Stomach smooth muscle (tissue), 2 donors: ENCODE results near the gene NUBP2.

Experiments
- H3K27ac ChIP-seq: one replicate; pipeline ENCODE4 v1.7.0; 2013; ENCODE audit warnings: mild to moderate bottlenecking, low read length, inconsistent platforms
- H3K27me3 ChIP-seq, 2 donors: one replicate each; pipeline ENCODE4 v1.7.0; 2013; ENCODE audit warnings: low read length in 2 of 2; ENCODE audit not compliant: insufficient read depth in 2 of 2, control insufficient read depth in 1 of 2
- H3K36me3 ChIP-seq, 2 donors: one replicate each; pipeline ENCODE4 v1.7.0; 2013; ENCODE audit warnings: low read length in 2 of 2; ENCODE audit not compliant: control insufficient read depth in 2 of 2, insufficient read depth in 2 of 2
- H3K4me1 ChIP-seq: one replicate; pipeline ENCODE4 v1.7.0; 2013; ENCODE audit warnings: low read length; ENCODE audit not compliant: control insufficient read depth, insufficient read depth
- H3K4me3 ChIP-seq, 2 donors: one replicate each; pipeline ENCODE4 v1.7.0; 2013; ENCODE audit warnings: low read length in 2 of 2
- H3K9ac ChIP-seq, 2 donors: one replicate each; pipeline ENCODE4 v1.7.0; 2013; ENCODE audit warnings: low read length in 2 of 2, mild to moderate bottlenecking in 1 of 2
- H3K9me3 ChIP-seq, 2 donors: one replicate each; pipeline ENCODE4 v1.7.0; 2013; ENCODE audit warnings: low read length in 2 of 2; ENCODE audit not compliant: control insufficient read depth in 2 of 2
- donor health status: healthy.
- donor health status: Pancreatic carcinoma.

Gene NUBP2

DNA sequence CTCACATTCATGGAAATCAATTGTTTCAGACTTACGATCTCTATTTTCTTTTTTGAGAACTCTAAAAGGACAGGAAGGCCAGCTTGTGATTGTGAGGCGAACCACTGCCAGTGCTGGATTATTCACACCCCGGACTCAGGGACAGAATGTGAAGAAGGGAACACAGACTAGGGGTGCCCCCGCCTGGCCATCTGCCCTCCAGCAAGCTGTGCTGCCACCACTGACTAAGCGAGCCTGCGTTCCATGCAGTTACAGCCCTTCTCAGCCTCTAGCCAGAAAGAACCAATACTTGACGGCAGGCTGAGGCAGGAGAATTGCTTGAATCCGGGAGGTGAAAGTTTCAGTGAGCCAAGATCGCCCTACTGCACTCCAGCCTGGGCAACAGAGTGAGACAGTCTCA, 41.1 kb downstream of the NUBP2 start:
- H3K4me3 ChIP-seq = no peak overlapping the region
- peaks cover 24% of the 10 kb centered on the region for H3K4me1 ChIP-seq
- H3K27ac ChIP-seq = no peak overlapping the region

DNA sequence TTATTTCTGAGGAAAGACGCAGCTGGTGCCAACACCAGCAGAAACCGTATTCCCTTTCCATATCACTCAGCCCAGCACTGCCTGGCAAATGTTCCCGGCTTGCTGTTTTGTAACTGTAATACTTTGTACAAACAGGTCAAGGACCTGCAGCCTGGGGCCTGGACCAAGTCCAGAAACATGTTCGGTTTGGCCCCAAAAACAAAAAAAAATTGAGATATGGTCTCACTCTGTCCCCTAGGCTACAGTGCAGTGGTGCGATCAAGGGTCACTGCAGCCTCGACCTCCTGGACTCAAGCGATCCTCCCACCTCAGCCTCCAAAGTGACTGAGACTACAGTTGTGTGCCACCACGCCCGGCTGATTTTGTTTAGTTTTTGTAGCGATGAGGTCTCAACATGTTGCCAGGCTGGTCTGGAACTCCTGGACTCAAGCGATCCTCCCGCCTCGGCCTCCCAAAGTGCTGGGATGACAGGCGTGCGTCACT, 42.7 kb downstream of the NUBP2 start:
- H3K9me3 ChIP-seq = no peaks in the 10 kb centered on the region
- H3K4me1 ChIP-seq = peaks cover 33% of the 10 kb centered on the region
- H3K4me3 ChIP-seq = peak overlapping the region; percentile 67 to 100
- no peak overlapping the region for H3K27ac ChIP-seq
- no peaks in the 10 kb centered on the region for H3K27me3 ChIP-seq
- H3K9ac ChIP-seq = peak overlapping the region; percentile 64 to 71
- peaks cover 12 to 15% of the 10 kb centered on the region in 2 donors for H3K36me3 ChIP-seq

More for the DNA sequence above, 41.1 kb downstream of the NUBP2 start:
- H3K9me3 ChIP-seq = no peaks in the 10 kb centered on the region
- peaks cover 11 to 20% of the 10 kb centered on the region in 2 donors for H3K36me3 ChIP-seq
- no peaks in the 10 kb centered on the region for H3K27me3 ChIP-seq
- no peak overlapping the region for H3K9ac ChIP-seq

- H3K27ac ChIP-seq = no peak overlapping the region
- peaks cover 33% of the 10 kb centered on the region for H3K4me1 ChIP-seq
- peaks cover 15 to 17% of the 10 kb centered on the region in 2 donors for H3K36me3 ChIP-seq
- peak overlapping the region; percentile 64 to 71 for H3K9ac ChIP-seq
- H3K9me3 ChIP-seq = no peaks in the 10 kb centered on the region
- peak overlapping the region; percentile 67 to 100 for H3K4me3 ChIP-seq
- H3K27me3 ChIP-seq = no peaks in the 10 kb centered on the region
Measured at GRCh38 chr16:1825864-1826690, 43.3 kb downstream of the NUBP2 start.

DNA sequence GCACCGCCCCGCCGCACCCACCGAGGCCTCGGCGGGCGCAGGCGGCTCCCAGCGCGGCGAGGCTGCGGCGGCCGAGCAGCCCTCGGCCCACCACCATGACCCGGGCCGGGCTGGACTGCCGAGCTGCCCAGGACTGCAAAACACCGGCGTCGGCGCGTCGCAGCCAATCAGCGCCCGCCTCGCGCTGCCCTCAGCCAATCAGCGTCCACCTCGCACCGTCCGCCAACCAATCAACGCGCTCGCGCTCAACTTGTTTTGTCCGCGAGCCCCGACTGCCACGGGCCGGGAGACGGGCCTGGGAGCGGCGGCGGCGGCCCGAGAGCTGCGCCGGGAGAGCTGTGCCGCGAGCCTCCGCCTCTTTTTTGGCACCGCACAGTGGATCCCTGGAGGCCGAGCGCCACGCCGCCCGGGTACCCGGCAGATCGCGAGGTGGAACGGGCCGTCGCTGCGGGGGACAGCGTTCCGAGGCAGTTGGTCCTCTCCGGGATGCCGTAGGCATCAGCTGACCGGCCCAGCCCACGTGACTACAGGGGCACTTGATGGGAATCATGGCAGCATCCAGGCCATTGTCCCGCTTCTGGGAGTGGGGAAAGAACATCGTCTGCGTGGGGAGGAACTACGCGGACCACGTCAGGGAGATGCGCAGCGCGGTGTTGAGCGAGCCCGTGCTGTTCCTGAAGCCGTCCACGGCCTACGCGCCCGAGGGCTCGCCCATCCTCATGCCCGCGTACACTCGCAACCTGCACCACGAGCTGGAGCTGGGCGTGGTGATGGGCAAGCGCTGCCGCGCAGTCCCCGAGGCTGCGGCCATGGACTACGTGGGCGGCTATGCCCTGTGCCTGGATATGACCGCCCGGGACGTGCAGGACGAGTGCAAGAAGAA, 44.2 kb downstream of the NUBP2 start, which contains the start of the genes FAHD1 and HAGH:
Gene FAHD1, plus strand, starts transcription at position 516 of the 883 bp plus-strand sequence. Its CDS starts 33 bp downstream, at position 549.
Gene HAGH, minus strand, starts transcription at position 135 of the 883 bp plus-strand sequence. Its CDS starts 38 bp downstream, at position 97.
- H3K9ac ChIP-seq = peak within 1 kb of the TSS; percentile 77 to 90
- H3K27ac ChIP-seq = peak within 1 kb of the TSS; percentile 66
- H3K27me3 ChIP-seq = no peaks in the 10 kb centered on the region
- H3K9me3 ChIP-seq = no peaks in the 10 kb centered on the region
- H3K4me1 ChIP-seq = peaks cover 33% of the 10 kb centered on the region
- peak within 1 kb of the TSS; percentile 97 to 100 for H3K4me3 ChIP-seq
- peaks cover 15% of the 10 kb centered on the region in 2 donors for H3K36me3 ChIP-seq

GRCh38 chr16:1828645-1829410, 46.1 kb downstream of the NUBP2 start:
- Histone ChIP-seq H3K36me3 (peaks cover 5 to 10% of the 10 kb centered on the region in 2 donors), H3K4me3 (peak overlapping the region in 1 of 2 donors; percentile 23), H3K9ac (no peak overlapping the region), H3K9me3 (no peaks in the 10 kb centered on the region), H3K4me1 (peaks cover 32% of the 10 kb centered on the region), H3K27ac (no peak overlapping the region), H3K27me3 (no peaks in the 10 kb centered on the region)

DNA sequence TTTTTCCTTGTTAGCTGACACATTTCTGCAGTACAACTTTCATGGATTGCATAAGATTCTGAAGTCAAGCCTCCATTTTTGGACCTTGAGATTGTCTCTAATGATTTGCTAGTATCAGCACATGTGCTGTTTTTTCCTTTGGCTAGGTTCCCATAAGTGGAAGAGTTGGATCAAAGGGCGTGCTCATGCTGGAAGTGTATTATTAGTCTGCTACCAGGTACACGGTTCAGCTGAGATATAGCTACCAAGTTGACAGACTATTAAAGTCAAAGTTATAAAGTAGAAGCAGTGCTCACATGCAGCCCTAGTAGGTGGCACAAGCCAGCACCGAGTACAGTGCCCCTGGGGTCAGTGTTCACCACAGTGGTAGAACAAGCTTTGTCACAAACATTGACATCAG, 47.5 kb downstream of the NUBP2 start:
- Histone ChIP-seq H3K4me1 (peaks cover 28% of the 10 kb centered on the region), H3K36me3 (peaks cover 5 to 10% of the 10 kb centered on the region in 2 donors), H3K27ac (no peak overlapping the region), H3K9ac (no peak overlapping the region), H3K9me3 (no peaks in the 10 kb centered on the region), H3K27me3 (no peaks in the 10 kb centered on the region), H3K4me3 (no peak overlapping the region)

DNA sequence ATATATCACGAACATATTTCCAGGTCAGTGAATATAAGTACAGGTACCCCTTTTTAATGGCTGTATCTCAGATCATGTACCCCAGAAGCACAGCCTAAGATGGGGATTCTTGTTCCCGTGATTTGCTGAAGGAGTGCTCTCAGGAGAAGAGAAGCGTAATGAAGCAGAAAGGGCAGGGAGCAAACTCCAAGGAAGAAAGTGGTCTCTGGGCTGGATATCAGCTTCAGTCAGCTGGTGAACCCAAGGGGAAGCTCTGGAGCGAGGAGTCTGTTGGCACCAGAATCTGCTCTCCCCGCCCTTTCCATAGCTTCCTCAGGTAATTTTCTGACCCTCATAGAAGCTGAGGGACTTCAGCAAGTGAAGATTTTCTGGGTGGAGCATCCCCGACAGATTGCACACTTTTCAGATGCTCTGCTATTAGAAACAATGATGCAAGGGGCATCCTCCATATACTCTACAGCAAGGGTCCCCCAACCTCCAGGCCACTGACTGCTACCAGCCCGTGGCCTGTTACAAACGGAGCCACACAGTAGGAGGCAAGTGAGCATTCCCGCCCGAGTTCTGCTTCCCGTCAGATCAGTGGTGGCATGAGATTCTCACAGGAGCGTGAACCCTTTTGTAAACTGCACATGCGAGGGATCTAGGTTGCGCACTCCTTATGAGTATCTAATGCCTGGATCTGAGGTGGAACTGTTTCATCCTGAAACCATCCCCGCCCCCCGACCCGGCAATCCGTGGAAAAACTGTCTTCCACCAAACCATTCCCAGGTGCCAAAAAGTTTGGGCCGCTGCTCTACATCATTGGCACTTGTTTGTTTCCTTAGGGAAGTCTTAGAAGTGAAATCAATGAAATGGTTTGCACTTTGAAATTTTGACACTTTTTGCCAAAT, 48.7 kb downstream of the NUBP2 start:
- Histone ChIP-seq H3K27ac (no peak overlapping the region), H3K9me3 (no peaks in the 10 kb centered on the region), H3K4me1 (peaks cover 19% of the 10 kb centered on the region), H3K4me3 (no peak overlapping the region), H3K36me3 (peaks cover 5 to 10% of the 10 kb centered on the region in 2 donors), H3K9ac (no peak overlapping the region), H3K27me3 (no peaks in the 10 kb centered on the region)

- Histone ChIP-seq H3K27ac (no peak overlapping the region), H3K4me1 (peaks cover 12% of the 10 kb centered on the region), H3K4me3 (no peak overlapping the region), H3K9ac (no peak overlapping the region), H3K36me3 (peaks cover 5 to 10% of the 10 kb centered on the region in 2 donors), H3K9me3 (no peaks in the 10 kb centered on the region), H3K27me3 (no peaks in the 10 kb centered on the region)
Measured at GRCh38 chr16:1832838-1833454, 50.2 kb downstream of the NUBP2 start.

DNA sequence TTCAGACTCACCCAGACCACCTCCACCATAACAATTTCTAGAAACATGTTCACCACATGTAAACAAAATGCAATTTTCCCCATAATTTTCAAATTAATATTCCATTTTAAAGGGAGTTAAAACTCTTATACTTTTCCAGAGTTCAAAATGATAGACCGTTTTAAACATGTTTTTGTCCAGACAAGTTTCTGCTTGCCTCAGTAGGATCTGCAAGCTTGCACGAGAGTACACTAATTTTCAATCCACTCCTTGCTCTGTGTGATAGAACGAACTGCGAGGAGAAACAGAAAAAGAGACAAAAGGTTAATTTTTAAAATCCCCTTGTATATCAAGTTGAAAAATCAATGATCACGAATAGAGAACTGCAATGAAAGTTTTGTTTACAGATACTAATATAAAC, 51.3 kb downstream of the NUBP2 start:
- Histone ChIP-seq H3K9ac (no peak overlapping the region), H3K27ac (no peak overlapping the region), H3K4me3 (no peak overlapping the region), H3K9me3 (no peaks in the 10 kb centered on the region), H3K36me3 (peaks cover 5 to 10% of the 10 kb centered on the region in 2 donors), H3K4me1 (peaks cover 6% of the 10 kb centered on the region), H3K27me3 (no peaks in the 10 kb centered on the region)
